HCEC 1CT (cell line): ENCODE data around the gene SPPL3.

Experiments used
- DNase-seq: peaks from one replicate; pipeline ENCODE4 v3.0.0-alpha.2; 2017

SPPL3 gene

DNA sequence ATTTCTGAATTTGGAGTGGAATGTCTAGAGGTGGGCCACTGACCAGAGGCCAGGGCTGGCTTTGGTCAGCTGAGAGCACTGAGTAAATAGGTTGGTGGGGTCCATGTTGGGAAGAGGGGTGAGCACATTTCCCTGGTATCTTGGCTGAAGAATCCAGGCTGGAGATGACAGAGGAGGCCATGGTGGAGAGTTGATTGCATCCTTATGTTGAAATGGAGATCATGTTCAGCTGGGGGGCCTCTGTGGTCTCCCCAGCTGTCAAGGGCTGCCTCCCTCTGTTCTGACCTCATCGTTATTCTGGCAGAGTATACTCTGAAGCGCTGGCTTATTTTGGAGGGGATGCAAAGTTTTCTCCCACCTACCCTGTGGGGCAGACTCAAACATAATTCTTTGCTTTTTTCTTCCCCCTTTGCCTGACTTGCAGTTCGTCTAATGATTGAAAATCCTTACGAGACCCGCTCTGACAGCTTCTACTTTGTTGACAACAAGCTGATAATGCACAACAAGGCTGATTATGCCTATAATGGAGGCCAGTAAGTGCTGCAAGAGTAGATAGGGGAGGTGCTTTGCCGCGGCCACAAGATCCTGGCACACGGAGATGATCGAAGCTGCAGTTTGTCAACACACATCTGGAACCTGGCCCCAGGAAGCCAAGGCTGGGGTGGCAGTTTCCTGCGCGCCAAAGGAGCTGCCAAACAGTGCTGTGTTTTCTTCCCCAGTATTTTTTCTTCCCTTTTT lies 184.5 kb downstream of the SPPL3 start:
- no peak for DNase-seq

GRCh38 chr12:120719072-120719471 lies 185.1 kb downstream of the SPPL3 start:
- DNase-seq, result no peak

DNA sequence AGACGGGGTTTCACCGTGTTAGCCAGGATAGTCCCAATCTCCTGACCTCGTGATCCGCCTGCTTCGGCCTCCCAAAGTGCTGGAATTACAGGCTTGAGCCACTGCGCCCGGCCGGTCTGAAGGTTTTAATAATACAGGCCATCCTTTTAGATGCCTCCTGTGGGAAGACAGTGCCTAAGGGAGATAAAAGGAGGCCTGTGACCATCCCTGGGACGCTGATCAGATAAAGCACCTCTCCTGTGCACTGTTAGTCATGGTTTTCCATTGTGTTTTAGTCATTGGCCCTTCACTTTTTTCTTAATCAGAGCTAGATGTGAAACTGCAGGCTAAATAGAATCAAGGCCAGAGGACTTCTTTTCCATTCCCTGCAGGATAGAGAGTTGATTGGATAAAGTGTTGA lies 186.1 kb downstream of the SPPL3 start:
- DNase-seq, result no peak

DNA sequence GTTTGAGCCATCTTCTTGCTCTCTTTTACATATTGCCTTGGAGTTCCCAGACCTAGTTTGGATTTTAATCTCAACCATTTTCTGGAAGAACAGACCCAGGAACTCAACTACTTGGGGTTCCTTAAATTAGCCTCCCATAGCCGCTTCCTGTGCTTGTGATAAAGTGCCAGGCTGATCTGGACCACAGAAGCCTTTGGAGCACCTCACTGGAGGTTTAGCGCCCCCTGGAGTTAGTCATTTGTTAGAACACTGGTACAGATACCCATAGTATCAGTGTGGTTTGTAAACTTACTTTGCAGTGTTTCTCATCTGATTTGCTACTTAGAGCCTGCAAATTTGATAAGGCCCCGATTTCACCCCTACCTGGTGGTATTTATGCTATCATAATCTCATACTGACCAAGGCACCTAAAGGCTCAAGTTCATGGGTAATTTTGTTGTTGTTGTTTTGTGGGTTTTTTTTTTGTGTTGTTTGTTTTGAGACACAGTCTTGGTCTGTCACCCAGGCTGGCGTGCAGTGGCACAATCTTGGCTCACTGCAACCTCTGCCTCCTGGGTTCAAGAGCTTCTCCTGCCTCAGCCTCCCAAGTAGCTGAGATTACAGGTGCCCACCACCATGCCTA lies 190.2 kb downstream of the SPPL3 start:
- DNase-seq, result peak; percentile 79

GRCh38 chr12:120712610-120713009 lies 191.5 kb downstream of the SPPL3 start:
- DNase-seq, result no peak
